GF-D8 (cell line): Measurements from ENCODE around the gene SRPK2.
"Not testable (repeated sequence)": the region's sequence is repeated elsewhere in the genome, so short reads cannot be mapped to it uniquely, and the experiment has no call there.

Experiments used
- DNase-seq: peaks from one replicate; lab custom pipeline; 2025; lab: John Stamatoyannopoulos, UW

Gene SRPK2

DNA sequence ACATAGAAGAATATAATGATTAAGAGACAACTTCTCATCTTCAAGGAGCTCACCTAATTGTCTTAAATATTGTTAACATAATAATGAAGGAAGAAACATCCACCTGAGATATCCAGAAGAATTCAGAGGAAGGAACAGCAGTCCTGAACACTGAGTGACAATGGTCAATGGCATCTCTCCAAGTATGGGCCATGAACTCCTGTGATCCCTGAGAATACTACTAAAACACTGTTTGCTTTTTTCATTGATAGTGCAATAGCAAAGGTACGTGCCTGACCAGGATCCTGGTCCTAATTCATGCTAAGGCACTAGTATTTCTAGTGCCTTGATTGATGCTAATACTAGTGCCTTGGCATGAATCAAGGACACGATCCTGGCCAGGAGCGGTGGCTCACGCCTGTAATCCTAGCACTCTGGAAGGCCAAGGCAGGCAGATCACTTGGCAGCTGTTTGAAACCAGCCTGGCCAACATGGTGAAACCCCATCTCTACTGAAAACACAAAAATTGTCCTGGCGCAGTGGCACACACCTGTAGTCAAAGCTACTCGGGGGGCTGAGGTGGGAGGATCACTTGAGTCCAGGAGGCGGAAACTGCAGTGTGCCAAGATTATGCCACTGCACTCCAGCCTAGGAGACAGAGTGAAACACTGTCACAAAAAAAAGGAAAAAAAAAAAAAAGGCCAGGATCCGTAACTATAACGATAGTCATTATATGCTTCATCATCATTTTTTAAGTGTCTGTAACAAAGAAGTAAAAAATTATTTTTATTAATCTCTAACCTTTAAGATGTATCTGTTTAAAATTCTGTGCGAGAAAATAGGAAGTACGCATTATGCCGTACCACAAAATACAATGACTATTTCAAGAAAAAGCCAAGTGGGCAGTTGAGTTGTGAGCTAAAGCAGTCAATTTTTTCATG lies 49.1 kb downstream of the SRPK2 start:
- no peak for DNase-seq

DNA sequence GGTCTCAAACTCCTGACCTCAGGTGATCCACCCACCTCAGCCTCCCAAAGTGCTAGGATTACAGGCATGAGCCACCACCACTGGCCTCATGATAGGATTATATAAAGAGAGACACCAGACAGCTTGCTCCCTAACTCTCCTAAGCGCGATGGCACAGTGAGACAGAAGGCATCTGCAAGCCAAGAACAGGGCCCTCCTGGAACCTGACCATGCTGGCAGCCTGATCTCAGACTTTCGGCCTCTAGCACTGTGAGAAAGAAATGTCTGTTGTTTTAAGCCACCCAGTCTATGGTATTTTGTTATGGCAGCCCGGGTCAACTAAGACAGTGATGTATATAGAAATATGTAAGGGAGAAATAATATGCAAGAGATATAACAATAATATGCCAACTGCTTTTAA lies 51.2 kb downstream of the SRPK2 start:
- DNase-seq: no peak

DNA sequence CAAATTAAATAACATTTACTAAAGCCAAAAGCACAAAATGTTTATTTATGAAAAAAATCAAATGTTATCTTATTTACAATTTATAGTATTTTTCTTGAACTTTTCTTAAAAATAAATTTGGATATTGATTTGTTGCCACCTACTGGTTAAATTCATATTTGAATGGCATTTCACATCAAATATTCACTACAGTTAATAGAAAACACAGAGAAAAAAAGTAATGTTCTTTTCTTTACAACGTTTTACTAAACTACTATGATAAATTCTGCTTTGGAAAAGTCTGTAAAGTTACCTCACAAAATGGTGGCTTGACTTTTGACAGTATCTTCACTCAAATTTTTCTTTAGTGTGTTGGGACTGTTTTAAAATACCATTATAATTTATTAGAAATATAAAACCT lies 52.7 kb downstream of the SRPK2 start:
- DNase-seq: no peak

DNA sequence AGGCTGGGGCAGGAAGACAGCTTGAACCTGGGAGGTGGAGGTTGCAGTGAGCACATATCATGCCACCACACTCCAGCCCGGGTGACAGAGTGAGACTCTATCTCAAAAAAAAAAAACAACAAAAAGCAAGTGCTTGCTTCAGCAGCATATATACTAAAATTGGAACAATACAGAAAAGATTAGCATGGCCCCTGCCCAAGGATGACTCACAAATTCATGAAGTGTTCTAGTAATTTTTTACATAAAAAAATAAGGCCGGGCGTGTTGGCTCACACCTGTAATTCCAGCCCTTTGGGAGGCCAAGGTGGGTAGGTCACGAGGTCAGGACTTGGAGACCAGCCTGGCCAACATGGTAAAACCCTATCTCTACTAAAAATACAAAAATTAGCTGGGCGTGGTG lies 56.1 kb downstream of the SRPK2 start:
- not testable (repeated sequence) for DNase-seq

DNA sequence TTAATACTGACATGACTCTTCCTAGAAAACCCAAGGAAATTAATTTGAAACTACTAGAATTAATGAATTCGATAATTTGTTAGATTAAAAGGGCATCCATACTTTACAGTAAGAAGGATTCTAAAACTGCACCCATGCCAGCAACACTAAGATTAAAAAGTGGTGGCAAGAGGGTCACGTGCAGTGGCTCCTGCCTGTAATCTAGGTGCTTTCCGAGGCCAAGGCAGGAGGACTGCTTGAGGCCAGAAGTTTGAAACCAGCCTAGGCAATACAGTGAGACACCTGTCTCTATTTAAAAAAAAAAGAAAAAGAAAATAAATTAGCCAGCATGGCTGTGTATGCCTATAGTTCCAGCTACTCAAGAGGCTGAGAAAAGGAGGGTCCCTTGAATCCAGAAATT lies 58.2 kb downstream of the SRPK2 start:
- no peak for DNase-seq

DNA sequence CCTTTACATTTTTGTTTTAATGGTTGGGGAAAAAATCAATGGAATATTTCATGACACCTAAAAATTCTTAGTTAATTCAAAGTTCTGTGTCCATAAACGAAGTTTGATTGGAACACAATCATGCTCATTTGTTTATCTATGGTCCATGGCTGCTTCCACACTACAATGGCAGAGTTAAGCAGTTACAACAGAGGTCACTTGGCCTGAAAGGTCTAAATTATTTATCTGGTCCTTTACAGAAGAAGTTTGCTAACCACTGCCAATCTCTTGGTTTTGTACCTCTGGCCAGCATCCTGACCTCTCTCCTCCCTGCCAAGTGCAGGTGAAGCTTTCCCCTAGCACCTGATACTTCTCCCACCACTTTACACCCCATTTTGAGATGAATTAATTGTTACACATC lies 61.5 kb downstream of the SRPK2 start:
- no peak for DNase-seq

DNA sequence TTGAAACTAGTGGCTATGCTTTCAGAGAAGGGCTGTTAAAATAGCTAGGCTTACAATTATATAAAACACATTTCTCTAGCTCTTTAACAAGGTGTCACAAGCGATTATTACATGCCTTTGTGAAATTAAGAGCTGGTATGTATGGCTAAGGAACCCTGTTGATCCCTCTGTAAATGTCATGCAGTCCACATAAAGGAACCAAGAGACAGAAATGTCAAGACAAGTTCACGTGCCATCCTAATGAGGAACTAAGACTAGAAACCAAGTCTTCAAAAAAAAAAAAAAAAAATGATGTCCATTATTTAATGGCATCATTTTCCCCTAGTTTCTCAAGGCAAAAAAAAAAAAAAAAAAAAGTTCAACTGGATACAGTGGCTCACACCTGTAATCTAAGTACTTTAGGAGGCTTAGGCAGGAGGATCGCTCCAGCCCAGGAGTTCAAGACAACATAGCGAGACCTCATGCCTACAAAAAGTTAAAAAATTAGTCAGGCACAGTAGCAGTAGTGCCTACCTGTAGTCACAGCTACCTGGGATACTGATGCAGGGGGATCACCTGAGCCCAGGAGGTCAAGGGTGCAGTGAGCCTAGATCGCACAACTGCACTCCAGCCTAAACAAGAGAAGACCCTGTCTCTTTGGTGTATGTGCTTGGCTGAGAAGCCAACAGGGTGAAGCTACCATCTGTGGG lies 63.4 kb downstream of the SRPK2 start:
- no peak for DNase-seq

DNA sequence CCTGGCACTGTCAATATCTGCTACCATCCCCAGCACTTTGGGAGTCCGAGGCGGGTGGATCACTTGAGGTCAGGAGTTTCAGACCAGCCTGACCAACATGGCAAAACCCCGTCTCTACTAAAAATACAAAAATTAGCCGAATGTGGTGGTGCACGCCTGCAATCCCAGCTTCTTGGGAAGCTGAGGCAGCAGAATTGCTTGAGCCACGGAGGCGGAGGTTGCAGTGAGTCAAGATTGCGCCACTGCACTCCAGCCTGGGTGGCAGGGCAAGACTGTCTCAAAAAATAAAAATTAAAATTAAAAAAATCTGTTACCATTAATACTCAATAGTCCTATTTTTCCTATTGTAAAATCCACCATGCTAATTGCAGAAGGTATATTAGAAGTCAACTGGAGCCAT lies 64.1 kb downstream of the SRPK2 start:
- not testable (repeated sequence) for DNase-seq

DNA sequence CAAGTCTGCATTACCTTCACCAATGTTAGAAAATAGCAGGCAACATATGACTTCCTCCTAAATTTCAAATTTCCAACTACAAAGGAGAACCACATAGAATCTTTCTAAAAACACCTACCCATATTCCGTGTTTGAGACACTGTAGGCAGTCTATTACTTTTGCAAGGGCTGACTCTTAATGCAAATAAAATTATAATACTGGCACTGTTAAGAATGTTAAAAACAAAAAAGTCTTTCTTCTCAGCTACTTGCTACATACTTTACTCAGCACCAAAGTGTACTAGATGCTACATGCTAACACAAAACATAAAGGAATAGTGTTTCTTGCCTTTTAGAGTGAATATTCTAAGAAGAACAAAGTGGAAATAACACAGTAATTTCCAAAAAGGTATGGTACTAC lies 65.4 kb downstream of the SRPK2 start:
- no peak for DNase-seq

DNA sequence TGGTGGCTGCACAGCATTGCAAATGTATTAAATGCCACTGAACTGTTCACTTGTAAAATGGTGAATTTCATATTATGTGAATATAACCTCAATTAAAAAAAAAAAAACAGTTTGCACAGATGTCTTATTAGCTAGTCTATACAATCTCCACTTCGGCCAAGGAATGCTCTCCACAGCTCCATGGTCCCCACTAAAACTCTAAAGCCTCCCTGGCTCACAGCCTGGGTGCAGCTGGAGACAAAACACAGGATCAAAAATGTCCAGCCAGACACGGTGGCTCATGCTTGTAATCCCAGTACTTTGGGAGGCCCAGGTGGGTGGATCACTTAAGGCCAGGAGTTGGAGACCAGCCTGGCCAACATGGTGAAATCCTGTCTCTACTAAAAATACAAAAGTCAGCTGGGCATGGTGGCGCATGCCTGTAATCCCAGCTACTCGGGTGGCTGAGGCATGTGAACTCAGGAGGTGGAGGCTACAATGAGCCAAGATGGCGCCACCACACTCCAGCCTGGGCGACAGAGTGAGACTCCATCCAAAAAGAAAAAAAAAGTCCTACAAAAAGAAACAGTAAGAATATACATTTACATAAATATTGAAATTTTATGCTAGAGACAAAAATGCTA lies 66.0 kb downstream of the SRPK2 start:
- DNase-seq: no peak

DNA sequence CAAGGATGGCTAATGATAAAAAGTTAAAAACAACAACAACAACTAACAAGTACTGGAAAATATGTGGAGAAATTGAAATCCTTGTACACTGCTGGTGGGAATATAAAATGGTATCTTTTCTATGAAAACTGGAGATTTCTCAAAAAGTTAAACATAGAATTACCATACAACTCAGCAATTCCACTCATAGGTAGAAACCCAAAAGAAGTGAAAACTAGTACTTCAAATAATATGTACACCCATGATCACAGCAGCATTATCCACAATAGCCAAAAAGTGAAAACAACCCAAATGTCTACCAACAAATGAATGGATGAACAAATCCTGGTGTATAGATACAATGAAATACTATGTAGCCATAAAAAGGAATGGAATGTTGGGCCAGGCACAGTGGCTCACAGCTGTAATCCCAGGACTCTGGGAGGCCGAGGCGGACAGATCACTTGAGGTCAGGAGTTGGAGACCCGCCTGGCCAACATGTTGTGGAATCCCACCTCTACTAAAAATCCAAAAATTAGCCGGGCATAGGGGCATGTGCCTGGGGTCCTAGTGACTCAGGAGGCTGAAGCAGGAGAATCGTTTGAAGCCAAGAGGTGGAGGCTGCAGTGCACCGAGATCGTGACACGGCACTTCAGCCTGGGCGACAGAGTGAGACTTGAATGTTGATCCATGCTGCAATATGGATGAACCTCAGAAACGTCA lies 66.8 kb downstream of the SRPK2 start:
- no peak for DNase-seq

DNA sequence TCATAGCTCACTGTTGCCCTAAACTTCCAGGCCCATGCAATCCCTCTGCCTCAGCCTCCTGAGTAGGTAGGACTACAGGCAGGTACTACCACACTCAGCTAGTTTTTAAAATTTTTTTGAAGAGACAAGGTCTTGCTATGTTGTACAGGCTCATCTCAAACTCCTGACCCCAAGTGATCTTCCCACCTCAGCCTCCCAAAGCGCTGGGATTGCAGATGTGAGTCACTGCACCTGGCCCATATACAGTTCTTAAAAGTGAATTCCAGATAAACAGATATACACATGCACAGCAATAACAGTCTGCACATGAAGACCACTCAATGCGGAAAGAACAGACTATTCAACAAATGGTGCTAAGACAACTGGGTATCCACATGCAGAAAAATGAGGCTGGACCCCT lies 67.8 kb downstream of the SRPK2 start:
- no peak for DNase-seq

DNA sequence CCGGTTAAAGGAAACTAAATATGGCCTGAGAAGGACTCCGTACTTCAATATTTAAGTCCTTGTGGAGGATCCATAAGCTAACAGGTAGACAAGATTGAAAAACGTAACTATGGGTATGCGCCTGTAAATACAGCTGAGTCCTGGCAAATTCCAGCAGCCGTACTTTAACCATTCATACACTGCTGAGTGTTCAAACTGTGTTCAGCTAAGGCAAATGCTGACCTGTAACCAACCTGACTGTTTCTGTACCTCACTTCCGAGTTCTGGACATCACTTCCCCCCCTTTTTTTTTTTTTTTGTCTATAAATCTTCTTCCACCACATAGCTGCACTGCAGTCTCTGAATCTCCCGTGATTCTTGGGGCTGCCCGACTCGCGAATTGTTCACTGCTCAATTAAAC lies 69.1 kb downstream of the SRPK2 start:
- no peak for DNase-seq

DNA sequence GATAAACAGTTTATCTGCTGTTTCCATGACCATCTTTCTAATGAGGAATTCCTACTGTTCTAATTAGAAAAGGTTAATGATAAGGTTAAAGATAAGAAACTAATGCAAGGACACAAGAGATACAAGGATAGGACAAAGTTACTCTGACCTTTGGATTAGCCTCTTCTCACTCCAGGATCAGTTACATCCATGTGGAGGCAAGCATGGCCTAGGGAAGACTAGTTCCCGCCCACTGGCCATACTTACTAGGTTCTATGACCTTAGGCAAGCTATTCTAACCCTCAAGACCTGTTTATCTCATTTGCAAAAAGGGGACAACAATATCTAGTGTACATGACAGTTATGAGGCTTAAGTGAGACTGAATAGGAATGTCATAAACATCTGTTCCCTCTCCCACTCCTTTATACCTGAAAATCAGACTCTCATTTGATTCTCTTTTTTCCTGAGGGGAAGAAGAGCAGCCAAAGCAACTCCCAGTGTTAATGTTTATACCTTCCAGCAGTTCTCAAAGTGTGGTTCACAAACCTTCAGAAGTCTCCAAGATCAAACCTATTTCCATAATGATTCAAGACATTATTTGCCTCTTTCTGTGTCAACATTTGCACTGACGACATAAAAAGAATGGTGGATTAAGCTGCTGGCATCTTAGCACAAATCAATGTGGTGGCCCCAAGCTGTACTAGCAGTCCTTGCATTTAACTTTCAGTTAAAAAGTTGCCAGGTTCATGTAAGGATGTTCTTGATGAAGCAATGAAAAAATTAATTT lies 72.0 kb downstream of the SRPK2 start:
- no peak for DNase-seq

DNA sequence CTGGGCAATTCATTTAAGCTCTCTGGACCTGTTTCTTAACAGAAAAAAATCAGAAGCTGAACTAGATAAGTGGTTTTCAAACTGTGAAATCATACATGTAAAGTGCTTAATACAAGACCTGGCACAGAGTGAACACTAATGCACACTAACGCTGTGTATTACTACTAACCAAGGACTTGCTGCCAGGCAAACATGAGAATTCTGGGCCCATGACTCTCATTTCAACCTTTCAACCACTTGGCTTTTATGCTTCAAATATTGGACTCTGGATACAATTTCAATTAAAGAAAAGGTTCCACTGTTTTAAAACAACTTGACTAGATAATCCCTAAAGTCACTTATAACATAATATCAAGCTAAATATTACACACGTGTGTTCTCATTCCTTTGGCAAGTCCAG lies 73.4 kb downstream of the SRPK2 start:
- DNase-seq: no peak

DNA sequence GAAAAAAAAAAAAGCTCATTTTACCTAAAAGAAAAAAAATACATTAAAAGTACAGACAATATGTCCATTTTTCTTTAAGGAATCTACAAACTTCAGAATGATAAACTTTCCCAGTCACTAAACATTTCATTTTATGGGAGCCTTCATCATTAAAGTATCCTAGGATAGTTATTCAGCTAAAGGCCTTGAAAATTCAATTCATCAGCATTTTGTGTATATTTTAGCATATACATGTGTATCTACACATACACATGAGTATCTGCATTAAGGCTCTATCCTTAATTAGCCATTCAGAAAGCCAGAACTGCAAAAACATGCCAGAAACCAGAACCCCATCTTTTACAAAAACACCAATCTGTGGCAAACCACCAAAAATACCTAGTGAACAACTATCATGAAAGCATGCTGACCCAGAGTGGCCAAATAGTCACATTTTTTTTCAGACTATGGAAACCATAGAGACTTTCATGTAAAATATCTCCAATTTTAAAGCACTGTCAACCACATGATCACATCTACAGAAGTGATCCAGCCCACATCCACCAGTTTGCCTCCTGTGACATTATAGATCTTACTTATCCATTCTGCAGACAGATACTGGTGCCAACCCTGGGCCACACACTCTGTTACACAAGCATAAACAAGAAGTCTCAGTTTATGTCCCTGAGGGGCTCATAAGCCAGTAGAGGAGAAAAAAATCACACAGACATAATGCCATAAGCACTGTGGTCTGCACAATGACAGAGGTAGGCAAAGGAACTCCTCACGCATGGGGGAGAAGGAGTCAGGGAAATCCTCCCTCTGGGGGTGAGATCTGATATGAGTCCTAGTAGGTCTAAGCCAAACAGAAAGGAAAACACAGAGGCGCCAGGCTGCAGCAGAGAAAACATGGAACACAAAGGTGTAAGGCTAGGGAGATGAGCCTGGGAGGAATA lies 79.2 kb downstream of the SRPK2 start:
- DNase-seq: no peak

DNA sequence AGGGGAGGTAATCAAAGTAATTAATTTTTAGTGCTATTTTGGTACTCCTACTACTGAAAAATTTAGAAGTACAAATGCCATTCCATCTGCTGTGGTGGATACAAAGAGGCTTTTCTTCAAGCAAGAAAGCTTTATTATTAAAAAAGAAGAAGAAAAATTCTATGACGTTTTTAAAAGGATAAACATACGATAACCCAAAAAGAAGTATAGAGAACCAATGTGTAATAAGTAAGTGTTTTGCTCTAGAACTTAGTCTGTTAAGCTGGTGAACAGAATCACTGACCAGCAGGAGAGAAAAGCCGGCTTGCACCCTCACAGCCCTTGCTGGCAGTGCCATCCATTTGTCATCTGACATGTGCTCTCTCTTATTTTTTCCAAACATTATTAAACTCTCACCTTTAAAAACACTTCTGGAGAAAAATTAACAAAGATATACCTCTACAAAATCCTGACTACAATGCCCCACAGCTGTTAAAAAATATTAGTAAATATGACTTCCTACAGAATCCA lies 81.5 kb downstream of the SRPK2 start:
- no peak for DNase-seq

DNA sequence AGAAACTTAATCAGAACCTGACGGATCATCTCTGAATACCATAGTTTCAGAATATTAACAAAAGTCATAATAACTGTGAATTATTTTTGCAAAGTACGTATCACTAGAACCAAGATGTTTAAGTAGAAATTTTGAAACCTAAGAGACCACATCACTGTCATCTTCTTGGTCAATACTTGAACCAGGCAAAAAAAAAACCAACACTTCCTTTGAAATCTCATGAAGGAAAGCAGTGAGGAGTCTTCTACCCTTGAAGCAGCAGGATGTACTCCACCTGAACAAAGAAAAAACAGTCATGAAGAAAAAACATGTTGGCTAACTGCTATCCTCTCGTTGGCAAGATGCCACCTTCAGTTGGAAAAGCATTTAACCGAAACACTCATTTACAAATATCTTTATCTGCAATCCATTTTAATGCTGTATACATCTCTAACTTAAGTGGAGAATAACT lies 82.4 kb downstream of the SRPK2 start:
- no peak for DNase-seq

DNA sequence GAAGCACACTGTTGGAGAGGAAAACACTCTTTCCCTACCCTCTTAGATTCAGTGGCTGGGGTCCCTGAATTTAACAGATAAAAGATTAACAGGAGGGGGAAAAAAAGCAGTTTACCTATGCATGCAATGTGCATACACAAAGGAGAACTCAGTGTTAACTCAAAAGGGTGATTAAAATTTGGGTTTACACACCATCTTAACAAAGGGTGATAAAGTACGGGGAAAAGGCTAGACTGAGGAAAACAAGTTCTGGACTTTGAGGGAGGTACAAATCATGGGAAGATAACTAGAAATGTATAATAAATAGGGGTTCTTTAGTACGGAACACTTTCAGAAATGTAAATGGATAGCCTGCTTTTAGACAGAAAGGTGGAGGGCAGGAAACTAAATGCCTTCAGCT lies 83.1 kb downstream of the SRPK2 start:
- DNase-seq: no peak
